Loucy (cell line): ENCODE measurements around the gene CABCOCO1.

Source experiments
- H2AFZ ChIP-seq: fragments of 200-600 bp; sonication (generic); 2 replicates; pipeline ENCODE4 v1.6.0; 2016; ENCODE audit warnings: antibody characterized with exemption, mild to moderate bottlenecking, low read length, moderate library complexity
- H3F3A ChIP-seq: fragments of 200-600 bp; 2 replicates; pipeline ENCODE4 v1.6.0; 2016; ENCODE audit warnings: antibody characterized with exemption, low read depth, mild to moderate bottlenecking
- H3K27me3 ChIP-seq: fragments of 200-600 bp; sonication (generic); 2 replicates; pipeline ENCODE4 v1.6.1; 2014; ENCODE audit warnings: low read length, mild to moderate bottlenecking; ENCODE audit not compliant: insufficient read depth, poor library complexity, severe bottlenecking
- H3K36me3 ChIP-seq: fragments of 200-600 bp; sonication (generic); 2 replicates; pipeline ENCODE4 v1.6.1; 2016; ENCODE audit warnings: low read length; ENCODE audit not compliant: insufficient read depth
- H3K4me1 ChIP-seq: fragments of 200-600 bp; sonication (generic); 2 replicates; pipeline ENCODE4 v1.5.1; 2014; ENCODE audit warnings: low read length, mild to moderate bottlenecking; ENCODE audit not compliant: insufficient read depth, poor library complexity, severe bottlenecking
- H3K4me2 ChIP-seq: fragments of 200-600 bp; sonication (generic); 2 replicates; pipeline ENCODE4 v1.6.0; 2014; ENCODE audit warnings: antibody characterized with exemption, low read length, low read depth, mild to moderate bottlenecking; ENCODE audit not compliant: poor library complexity, severe bottlenecking
- H3K4me3 ChIP-seq: fragments of 200-600 bp; sonication (generic); 2 replicates; pipeline ENCODE4 v1.5.1; 2014; ENCODE audit warnings: low read length, mild to moderate bottlenecking, mixed read lengths; ENCODE audit not compliant: poor library complexity, severe bottlenecking
- H3K79me2 ChIP-seq: fragments of 200-600 bp; sonication (generic); 2 replicates; pipeline ENCODE4 v1.6.1; 2014; ENCODE audit warnings: low read length; ENCODE audit not compliant: insufficient read depth
- H3K9ac ChIP-seq: fragments of 200-600 bp; sonication (generic); 2 replicates; pipeline ENCODE4 v1.6.0; 2014; ENCODE audit warnings: mild to moderate bottlenecking, low read depth, low read length, moderate library complexity; ENCODE audit not compliant: poor library complexity, severe bottlenecking
- H3K9me2 ChIP-seq: fragments of 200-600 bp; sonication (generic); replicated peaks from 2 replicates; pipeline ENCODE4 v1.6.1; 2016; ENCODE audit warnings: low read depth, low read length, mixed read lengths
- H3K9me3 ChIP-seq: fragments of 200-600 bp; sonication (generic); 2 replicates; pipeline ENCODE4 v1.6.1; 2014; ENCODE audit warnings: mild to moderate bottlenecking, antibody characterized with exemption, low read length, low read depth; ENCODE audit not compliant: insufficient read depth
- H4K20me1 ChIP-seq: fragments of 200-600 bp; sonication (generic); 2 replicates; pipeline ENCODE4 v1.6.0; 2014; ENCODE audit warnings: antibody characterized with exemption, low read length, mild to moderate bottlenecking; ENCODE audit not compliant: insufficient read depth, poor library complexity, severe bottlenecking
- EZH2phosphoT487 ChIP-seq: fragments of 200-600 bp; IDR thresholded peaks from 2 replicates; pipeline ENCODE4 v1.6.1; 2018; ENCODE audit warnings: antibody characterized with exemption, mild to moderate bottlenecking, moderate library complexity, borderline replicate concordance
- TF ChIP-seq, protein P1 (sequence below): fragments of 200-600 bp; sonication (generic); conservative IDR thresholded peaks from 2 replicates; pipeline ENCODE4 v1.5.1; 2014; ENCODE audit warnings: mild to moderate bottlenecking, antibody characterized with exemption, low read length

The CABCOCO1 gene

DNA sequence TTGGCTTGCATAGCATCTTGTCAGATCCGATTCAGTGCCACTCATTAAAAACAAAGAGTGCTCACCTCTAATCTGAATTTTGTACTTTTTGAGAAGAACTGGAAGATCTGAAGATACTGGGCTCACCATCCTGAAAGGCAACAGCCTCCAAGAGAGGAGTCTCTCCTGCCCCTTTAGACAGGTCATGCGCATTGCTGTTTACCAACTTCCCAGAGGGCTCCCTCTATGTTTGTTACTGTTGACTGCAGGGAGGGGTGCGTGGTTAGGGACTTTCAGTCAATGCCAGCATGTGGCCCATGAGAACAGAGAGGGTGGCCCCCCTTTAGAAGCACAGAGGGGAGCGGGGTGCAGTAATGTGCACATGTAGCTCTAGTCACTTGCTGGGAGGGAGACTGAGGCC lies 33.2 kb upstream of the CABCOCO1 start:
- Histone ChIP-seq H3K27me3 (no peaks in the 10 kb centered on the region), H3K9me3 (no peaks in the 10 kb centered on the region), H3K79me2 (no peaks in the 10 kb centered on the region), H3F3A (no peaks in the 10 kb centered on the region), H3K4me1 (no peaks in the 10 kb centered on the region), H3K36me3 (no peaks in the 10 kb centered on the region), H3K4me2 (no peak overlapping the region), H3K9ac (no peak overlapping the region), H3K9me2 (no peaks in the 10 kb centered on the region), H2AFZ (no peak overlapping the region), H4K20me1 (no peaks in the 10 kb centered on the region), H3K4me3 (no peak overlapping the region)
- TF ChIP-seq EZH2phosphoT487: no peak
- TF ChIP-seq, protein P1, sequence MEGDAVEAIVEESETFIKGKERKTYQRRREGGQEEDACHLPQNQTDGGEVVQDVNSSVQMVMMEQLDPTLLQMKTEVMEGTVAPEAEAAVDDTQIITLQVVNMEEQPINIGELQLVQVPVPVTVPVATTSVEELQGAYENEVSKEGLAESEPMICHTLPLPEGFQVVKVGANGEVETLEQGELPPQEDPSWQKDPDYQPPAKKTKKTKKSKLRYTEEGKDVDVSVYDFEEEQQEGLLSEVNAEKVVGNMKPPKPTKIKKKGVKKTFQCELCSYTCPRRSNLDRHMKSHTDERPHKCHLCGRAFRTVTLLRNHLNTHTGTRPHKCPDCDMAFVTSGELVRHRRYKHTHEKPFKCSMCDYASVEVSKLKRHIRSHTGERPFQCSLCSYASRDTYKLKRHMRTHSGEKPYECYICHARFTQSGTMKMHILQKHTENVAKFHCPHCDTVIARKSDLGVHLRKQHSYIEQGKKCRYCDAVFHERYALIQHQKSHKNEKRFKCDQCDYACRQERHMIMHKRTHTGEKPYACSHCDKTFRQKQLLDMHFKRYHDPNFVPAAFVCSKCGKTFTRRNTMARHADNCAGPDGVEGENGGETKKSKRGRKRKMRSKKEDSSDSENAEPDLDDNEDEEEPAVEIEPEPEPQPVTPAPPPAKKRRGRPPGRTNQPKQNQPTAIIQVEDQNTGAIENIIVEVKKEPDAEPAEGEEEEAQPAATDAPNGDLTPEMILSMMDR: no peak

DNA sequence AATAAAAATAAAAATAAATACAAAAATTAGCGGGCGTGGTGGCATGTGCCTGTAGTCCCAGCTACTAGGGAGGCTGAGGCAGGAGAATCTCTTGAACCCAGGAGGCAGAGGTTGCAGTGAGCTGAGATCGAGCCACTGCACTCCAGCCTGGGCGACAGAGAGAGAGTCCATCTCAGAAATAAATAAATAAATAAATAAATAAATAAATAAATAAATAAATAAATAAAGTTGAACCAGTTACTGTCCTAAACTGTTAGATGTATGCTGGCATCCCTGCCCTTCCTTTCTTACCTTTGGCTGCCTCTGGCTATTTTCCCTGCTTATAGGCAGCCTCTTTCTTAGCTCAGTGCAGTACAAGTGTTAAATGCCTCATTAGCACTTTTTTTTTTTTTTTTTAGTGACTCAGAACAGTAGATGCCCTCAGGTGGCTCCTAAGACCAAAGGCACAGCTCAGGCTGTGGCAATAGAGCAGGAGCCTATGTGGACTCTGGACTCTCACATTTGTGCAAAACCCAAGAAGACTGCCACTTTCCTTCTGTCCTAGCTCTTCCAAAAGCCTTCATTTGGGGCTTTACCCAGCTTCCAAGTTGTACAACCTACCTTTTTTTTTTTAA lies 30.6 kb upstream of the CABCOCO1 start:
- H3K4me3 ChIP-seq: no peak overlapping the region
- no peaks in the 10 kb centered on the region for H3K79me2 ChIP-seq
- no peaks in the 10 kb centered on the region for H3K9me3 ChIP-seq
- H3K4me2 ChIP-seq: no peak overlapping the region
- H2AFZ ChIP-seq: no peak overlapping the region
- H3K4me1 ChIP-seq: no peaks in the 10 kb centered on the region
- H3K27me3 ChIP-seq: no peaks in the 10 kb centered on the region
- no peaks in the 10 kb centered on the region for H3F3A ChIP-seq
- no peaks in the 10 kb centered on the region for H3K9me2 ChIP-seq
- no peaks in the 10 kb centered on the region for H3K36me3 ChIP-seq
- no peak overlapping the region for H3K9ac ChIP-seq
- H4K20me1 ChIP-seq: no peaks in the 10 kb centered on the region
- TF ChIP-seq, protein P1: no peak
- TF ChIP-seq EZH2phosphoT487: no peak

DNA sequence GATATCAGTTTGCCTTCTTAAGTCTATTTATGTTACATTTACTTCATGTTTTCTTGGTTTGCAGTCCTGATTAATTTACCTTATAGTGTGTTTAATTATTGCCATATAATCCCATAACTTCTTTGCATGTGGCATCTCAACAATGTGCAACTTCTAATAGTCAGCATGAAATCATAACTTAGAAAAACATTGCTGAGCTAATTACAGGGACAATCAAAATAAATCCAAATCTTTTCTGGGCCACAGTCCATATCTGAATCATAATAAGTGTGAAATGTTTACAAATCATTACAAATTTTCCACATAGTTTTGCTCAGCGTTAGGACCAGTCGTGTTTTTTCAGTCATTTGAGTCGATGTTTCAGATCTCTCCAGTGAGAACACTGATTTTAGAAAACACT lies 29.1 kb upstream of the CABCOCO1 start:
- H4K20me1 ChIP-seq: no peaks in the 10 kb centered on the region
- H3K4me1 ChIP-seq: no peaks in the 10 kb centered on the region
- no peaks in the 10 kb centered on the region for H3K36me3 ChIP-seq
- H3K79me2 ChIP-seq: no peaks in the 10 kb centered on the region
- no peaks in the 10 kb centered on the region for H3K27me3 ChIP-seq
- H2AFZ ChIP-seq: no peak overlapping the region
- H3F3A ChIP-seq: no peaks in the 10 kb centered on the region
- H3K9me3 ChIP-seq: no peaks in the 10 kb centered on the region
- no peaks in the 10 kb centered on the region for H3K9me2 ChIP-seq
- no peak overlapping the region for H3K4me3 ChIP-seq
- no peak overlapping the region for H3K4me2 ChIP-seq
- TF ChIP-seq, protein P1: no peak
- no peak for TF ChIP-seq EZH2phosphoT487
- H3K9ac ChIP-seq: no peak overlapping the region
